ENCODE measurements around the gene UBE2U. TPM values are rescaled to one million over a fixed set of nuclear protein-coding genes. Genes with fewer than 3 reads are reported as not detected.

The UBE2U gene, protein sequence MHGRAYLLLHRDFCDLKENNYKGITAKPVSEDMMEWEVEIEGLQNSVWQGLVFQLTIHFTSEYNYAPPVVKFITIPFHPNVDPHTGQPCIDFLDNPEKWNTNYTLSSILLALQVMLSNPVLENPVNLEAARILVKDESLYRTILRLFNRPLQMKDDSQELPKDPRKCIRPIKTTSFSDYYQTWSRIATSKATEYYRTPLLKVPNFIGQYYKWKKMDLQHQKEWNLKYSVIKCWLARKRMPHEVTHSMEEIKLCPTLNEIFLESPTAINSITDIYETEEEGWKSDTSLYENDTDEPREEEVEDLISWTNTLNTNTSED
- polyA plus RNA-seq, result under 1 TPM in 1 of 3 donors, not detected in 2; 0.09 TPM

DNA sequence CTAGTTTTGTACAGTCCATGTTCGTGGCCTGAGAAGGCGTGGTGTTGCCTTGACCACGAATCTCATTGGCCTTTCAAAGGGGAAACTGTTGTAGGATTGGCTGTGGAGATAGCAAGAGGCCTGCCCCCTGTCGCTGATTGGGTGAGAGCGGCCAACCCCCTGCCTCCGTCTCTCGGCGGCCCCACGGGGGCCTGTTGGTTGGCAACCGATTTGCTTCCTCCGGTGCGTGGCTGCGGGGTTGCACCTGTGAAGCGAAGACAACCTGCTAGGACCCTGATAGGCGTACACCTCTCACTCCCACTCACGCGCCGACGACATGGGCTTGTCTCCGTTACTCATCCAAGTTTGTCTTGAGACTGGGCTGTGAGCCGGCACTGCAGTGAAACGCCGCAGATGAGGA is at the start of gene UBE2U:
Gene UBE2U, plus strand, starts transcription at position 204 of the 400 bp plus-strand sequence. CDS start 428 bp downstream, outside the sequence.
- H3K27ac ChIP-seq (ENCODE audit: low read depth, low read length), result no peak within 1 kb of the TSS
- WGBS, 3 donors, result 92 to 95% (median 94%) methylated on average over 23 of the region's 23 CpGs

DNA sequence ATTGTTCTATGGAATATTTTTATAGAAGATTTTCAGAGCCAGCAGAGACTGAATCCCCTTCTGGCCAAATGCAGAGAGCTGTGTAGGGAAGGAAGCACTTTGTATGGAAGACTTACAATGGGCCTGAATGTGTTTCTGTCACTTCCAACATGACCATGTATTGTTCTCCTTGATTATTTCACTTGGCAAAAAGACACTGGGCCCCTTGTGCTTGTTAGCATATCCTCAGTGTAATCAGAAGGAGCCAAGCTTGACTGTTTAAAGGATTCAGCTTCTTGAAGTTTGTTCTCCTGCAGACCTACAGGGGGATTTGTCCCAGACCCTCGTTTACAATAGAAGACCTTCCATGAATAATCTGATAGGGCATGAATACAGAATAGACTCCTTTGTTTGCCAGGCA is 48.1 kb upstream of the UBE2U start:
- H3K27ac ChIP-seq (ENCODE audit: low read depth, low read length), result no peak overlapping the region
- WGBS, 3 donors, result 45 to 71% (median 59%) methylated on average over 1 of the region's 1 CpG

DNA sequence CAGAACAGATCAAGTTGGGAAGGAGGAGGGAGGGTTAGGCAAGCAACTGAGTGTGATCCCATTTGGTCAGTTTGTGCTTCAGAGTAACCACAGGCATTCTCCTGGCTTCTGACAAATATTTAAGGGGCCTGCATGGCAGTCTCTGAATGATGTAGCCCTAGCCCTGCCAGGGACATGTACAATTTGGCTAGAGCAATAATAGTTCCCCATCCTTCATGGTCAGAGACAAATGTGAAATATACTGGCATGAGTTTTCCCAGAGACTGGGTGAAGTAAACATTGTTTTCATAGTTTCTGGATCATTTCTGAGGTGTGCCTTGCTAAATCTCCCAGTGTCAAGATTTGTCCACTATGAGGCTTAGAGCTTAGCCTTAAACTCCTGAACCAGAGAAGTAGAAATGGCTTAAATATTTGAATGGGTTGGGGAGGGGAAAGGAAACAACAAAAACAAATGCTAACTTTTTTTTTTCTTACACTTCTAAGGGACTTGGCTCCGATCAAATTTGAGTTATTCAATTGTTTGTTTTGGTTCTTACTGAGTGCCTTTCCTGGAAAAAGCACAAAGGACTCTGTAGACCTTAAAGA is 42.0 kb upstream of the UBE2U start:
- H3K27ac ChIP-seq (ENCODE audit: low read depth, low read length), result peak overlapping the region; percentile 32
- WGBS, 3 donors, result 8 to 59% (median 57%) methylated on average over 1 of the region's 1 CpG

DNA sequence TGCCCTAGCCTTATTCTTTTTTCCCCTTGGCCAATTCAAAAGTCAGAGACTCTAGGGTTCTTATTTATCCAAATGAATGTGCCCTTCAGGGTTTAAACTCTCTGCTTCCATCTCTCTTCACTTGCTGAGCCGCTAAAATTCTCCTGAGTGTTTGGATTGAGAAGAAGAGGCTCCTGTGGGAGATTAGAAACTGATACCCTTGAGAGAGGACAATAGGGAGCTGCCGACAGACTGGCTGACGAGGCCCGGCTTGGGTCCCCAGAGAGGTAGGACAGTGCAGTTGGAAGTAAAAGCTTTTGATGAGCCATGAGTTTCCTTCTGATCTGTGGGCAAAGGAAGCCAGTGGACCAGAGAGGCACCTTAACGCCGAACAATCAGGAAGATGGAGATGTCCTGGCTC is 41.3 kb upstream of the UBE2U start:
- WGBS, 3 donors, result 76 to 81% (median 79%) methylated on average over 6 of the region's 6 CpGs
- no peak overlapping the region for H3K27ac ChIP-seq (ENCODE audit: low read depth, low read length)

DNA sequence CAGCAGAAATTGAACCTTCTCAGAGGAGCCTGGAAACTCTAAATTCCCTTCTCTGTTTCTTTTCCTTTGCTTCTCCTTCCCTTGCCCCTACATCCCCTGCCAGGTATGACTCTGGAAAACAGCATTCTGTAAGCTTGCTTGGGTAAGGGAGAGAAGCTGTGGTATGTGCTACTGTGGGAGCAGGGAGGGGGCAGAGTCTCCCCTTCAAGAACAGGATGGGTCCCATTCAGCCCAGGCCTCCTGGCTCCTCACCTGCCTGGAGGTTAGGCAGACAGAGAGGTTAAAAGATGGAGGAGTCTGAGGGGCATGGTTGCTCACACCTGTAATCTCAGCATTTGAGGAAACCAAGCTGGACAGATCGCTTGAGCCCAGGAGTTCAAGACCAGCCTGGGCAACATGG is 40.6 kb upstream of the UBE2U start:
- H3K27ac ChIP-seq (ENCODE audit: low read depth, low read length), result no peak overlapping the region

DNA sequence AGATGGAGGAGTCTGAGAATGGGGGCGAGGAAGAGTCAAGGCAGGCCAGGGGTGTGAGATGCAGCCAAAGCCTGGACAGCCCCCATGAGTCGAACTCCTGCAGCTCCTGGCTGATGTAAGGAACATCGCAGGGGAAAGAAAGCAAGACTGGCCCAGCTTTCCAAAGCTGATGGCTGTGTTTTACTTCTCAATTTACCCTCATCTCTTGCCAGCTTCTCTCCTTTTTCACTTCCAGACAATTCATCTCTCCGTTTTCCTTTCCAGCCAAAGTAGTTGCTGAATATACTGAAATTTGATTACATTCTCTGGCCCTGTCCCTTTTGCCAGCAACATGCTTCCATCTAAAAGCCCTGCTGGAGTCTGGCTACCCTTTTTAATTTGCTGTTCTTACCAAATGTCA is 40.0 kb upstream of the UBE2U start:
- WGBS, 3 donors, result 64 to 88% (median 76%) methylated on average over 4 of the region's 4 CpGs
- H3K27ac ChIP-seq (ENCODE audit: low read depth, low read length), result no peak overlapping the region

More for the DNA sequence above, 40.6 kb upstream of the UBE2U start:
- 88 to 94% (median 93%) methylated on average over 1 of the region's 1 CpG for WGBS, 3 donors

DNA sequence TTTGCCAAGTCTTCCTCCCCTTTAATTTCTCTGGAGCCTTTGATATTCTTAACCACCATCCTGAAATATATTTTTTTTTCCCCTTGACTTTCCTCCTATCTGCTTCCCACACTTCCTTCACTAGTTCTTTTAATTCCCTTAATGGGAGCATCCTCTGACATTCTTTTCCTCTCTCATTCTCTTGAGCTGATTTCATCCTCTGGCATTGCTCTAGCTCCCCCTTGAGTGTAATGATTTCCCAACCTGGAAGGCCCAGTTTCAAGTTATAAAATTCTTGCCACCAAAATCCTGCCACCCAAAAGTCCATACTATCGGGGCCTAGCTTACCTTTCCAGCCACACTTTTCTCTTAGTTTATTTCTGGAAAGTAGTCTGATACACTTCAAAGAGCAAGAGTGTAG is 39.5 kb upstream of the UBE2U start:
- 28 to 47% (median 42%) methylated on average over 1 of the region's 1 CpG for WGBS, 3 donors
- no peak overlapping the region for H3K27ac ChIP-seq (ENCODE audit: low read depth, low read length)

DNA sequence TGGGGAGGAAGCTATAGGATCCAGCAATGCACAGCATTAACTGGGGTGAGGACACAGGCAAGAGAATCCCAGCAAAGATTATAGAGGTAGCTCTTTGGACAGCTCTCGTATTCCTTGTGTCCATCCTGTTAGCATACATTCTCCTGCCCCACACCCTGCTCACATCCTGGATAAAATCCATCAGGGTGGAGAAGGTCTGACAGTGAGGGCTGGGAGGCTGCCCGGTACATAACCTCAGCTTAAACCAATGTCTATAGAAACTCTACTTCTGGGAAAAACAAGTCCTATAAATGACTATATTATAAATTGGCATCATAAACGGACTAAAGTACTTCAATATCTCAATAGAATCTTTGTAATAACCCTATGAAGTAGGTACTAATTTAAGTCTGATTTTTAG is 36.8 kb upstream of the UBE2U start:
- WGBS, 3 donors, result 80 to 87% (median 86%) methylated on average over 3 of the region's 3 CpGs
- no peak overlapping the region for H3K27ac ChIP-seq (ENCODE audit: low read depth, low read length)

DNA sequence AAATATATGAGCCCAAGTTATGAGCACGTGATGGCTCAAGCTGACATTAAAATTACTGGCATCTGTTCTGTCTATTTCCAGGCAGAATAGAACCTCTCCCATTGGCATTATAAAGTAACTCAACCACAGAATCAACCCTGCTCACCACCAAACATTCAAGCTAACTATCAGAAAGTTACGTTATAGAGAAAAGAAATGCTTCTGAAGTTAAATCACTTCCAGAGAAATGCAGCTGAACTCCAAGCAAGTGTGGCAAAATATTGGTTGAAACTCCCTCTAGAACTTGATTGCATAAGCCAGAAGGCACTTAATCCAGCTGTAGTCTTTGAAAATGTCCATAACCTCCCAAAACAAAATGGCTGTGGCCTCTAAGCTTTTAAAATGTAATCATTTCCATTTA is 36.2 kb upstream of the UBE2U start:
- no peak overlapping the region for H3K27ac ChIP-seq (ENCODE audit: low read depth, low read length)
- WGBS, 3 donors, result 64 to 73% (median 65%) methylated on average over 2 of the region's 2 CpGs

DNA sequence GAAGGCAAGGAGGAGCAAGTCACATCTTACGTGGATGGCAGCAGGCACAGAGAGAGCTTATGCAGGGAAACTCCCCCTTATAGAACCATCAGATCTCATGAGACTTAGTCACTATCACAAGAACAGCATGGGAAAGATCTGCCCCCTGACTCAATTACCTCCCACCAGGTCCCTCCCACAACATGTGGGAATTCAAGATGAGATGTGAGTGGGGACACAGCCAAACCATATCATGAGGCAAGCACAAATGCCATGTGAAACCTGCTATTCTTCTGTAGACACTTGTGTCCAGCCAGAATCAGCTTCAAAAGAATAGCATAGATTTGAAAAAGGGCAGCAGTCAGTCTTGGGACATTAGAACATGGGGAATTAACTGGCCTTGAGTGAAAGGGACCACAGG is 32.2 kb upstream of the UBE2U start:
- WGBS, 3 donors, result 74 to 100% (median 81%) methylated on average over 1 of the region's 1 CpG
- H3K27ac ChIP-seq (ENCODE audit: low read depth, low read length), result no peak overlapping the region

DNA sequence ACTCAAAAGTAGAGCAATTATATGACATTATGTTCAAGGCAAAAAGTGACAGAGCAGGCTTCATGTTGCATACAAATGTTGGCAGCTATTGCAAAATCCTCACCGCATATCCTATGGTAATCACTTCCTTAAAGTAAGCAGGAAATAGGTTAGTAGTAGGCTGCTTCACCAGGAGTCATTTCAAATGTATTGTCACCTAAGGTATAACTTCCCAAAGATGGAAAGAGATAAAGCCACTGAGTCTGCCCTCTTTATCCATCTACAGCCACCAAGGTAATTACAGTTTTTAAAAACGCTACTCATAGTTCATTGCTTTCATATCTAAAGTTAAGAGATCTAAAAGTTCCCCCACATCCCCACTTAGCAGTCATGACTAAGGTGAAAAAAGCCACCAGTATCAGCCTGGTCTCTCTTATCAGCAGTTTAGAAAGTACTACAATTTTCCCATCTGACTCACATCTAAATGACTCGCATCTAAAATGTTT is 31.6 kb upstream of the UBE2U start:
- 25 to 56% (median 34%) methylated on average over 3 of the region's 3 CpGs for WGBS, 3 donors
- H3K27ac ChIP-seq (ENCODE audit: low read depth, low read length), result no peak overlapping the region

DNA sequence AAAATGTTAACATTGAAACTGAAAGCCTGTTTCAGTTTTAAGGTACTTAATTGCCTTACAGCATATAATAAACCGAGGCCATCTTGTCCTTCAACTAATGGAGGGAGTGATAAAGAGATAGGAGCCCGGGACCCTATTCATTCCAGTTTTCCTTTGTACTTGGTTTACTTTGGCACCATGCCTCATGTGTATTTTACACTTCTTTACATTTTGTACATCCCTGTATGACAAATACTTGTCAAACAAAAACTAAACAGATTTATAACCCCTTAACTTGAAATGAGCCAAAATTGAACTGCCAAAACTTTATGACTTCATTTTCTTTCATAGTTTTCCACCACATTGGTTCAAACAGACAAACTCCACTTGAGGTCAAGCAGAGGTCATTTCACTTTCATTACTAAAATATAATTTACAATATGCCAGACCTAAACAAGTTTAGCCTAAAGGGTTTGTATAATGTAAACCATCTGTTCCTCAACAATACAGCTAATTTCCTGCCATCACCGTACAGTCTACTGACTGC is 30.9 kb upstream of the UBE2U start:
- 40 to 46% (median 44%) methylated on average over 3 of the region's 3 CpGs for WGBS, 3 donors
- no peak overlapping the region for H3K27ac ChIP-seq (ENCODE audit: low read depth, low read length)

DNA sequence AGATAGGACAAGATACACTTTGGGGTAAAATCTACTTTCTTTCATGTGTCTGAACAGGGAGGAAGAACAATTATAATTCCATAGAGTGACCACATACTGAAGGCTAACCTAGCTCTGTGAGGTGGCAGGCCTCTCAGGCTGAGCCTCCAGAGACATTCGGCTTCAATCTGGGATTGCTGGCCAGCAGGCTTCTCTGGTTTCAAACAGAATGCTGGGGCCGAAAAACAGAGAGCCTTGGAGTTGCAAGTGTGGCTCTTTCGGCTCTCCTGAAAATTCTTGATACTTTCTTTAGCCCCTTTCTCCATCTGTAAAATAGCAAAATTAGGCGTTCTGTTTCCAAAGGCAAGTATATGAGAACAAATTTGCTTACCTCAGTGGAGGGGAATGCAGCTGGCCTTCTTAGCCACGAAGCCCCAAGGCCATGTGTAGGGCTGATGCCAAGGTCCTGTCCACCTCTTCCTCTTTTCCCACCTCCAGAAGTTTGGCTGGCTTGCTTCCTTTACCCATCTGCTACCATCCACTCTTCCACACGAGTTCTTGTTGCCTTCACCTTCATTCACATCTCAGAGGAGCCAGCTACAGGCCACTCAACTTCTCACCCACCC is 30.0 kb upstream of the UBE2U start:
- H3K27ac ChIP-seq (ENCODE audit: low read depth, low read length), result no peak overlapping the region
- WGBS, 3 donors, result 49 to 72% (median 61%) methylated on average over 6 of the region's 6 CpGs

DNA sequence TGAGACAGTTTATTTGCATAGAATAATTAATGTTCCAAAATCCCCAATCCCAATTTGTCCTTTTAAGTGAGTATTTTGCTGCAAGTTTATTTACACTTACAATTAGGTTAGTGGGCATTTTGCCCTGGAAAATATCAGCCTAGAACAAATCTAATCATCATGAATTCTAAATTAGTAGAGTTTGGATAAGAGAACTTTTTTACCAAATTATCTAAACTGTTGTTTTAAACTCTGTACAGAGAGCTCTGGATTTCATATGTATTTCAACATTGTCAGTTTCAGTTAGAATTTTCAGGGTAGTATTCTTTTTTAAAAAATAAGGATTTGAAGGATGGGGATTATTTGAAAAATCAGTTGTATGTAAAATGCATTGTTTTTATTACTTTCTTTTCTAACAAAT is 27.8 kb upstream of the UBE2U start:
- no peak overlapping the region for H3K27ac ChIP-seq (ENCODE audit: low read depth, low read length)

DNA sequence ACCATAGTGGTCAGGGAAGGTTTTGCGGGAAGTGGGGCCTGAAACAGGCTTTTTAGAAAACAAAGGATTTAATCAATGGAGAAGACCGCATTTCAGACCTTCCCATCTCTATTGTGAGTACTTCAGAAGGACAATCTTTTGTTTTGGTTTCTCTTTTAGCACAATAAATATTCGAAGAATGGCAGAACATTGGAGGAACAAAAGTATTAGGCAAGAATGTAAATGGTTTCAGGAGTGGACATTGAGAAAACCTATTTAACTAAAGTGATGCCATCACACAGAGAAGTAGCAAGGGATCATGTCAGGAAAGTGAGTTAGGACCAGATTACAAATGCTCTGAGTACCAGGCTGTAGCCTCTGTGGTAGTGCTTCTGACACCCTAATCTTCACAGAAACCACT is 26.8 kb upstream of the UBE2U start:
- WGBS, 3 donors, result 77 to 92% (median 77%) methylated on average over 3 of the region's 3 CpGs

DNA sequence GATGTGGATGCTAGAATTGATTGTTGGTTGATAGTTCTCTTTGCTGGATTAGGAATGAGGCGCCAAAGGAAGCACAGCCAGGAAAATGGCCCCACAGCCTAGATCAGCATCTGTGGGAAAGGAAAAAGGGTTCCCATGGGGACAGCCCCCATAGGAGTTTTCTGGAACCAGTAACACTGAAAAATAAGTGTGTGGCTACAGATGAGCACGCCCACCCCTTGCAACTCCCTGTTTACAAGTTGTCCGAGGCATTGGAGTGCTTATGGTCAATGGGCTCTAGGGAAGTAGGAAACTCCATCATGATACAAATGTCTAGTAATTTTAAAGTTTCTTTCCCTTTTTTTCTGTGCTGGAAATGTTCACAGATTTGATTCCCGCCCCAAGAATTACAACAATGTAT is 23.8 kb upstream of the UBE2U start:
- H3K27ac ChIP-seq (ENCODE audit: low read depth, low read length), result no peak overlapping the region
- WGBS, 3 donors, result 70 to 89% (median 77%) methylated on average over 4 of the region's 4 CpGs

More for the DNA sequence above, 26.8 kb upstream of the UBE2U start:
- H3K27ac ChIP-seq (ENCODE audit: low read depth, low read length), result no peak overlapping the region

DNA sequence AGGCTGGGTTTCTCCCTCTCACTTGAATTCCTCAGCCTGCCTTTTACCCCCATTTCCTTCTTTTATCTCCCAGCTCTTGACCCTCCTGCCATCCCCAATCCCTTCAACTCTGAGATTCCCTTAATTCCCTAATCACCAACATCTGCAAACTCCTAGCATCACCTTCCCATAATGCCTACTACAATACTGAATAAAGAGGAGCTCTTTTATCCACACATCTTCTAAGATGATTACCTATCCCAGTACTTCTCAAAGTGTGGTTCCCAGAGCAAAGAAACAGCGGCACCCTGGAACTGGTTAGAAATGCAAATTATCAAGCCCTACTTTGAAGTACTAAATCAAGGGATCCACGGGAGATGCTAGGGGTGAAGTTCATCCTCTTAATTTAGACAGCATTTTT is 21.2 kb upstream of the UBE2U start:
- WGBS, 3 donors, result 83 to 95% (median 91%) methylated on average over 2 of the region's 2 CpGs

DNA sequence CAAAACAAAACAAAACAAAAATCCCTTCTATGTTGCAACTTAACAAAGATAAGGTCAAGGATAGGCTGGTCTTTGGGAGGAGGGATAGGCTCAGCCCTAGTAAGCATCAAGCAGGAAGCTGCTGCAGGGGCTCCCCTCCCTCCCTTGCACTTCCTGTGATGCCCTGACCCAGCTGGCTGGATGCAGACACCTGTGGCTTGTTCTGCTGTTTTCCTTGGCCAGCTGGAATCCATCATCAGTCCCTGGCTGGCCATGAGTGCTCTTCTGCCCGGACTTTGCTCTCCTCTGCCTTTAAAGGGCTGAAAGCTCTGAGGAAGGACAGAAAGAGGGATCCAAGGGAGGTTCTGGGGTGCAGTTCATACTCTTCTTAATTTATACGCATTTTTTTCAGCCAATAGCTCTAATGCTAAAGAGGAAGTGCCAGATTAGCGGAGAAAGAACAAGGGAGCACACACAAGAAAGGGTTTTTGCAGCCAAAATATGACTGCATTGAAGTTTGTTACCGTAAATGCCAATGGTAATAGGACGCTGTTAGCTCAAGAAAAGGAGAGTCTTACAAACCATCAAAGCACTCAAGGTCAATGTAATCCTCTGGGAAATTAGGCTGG is 19.9 kb upstream of the UBE2U start:
- 52 to 74% (median 55%) methylated on average over 5 of the region's 5 CpGs for WGBS, 3 donors
- no peak overlapping the region for H3K27ac ChIP-seq (ENCODE audit: low read depth, low read length)

More for the DNA sequence above, 21.2 kb upstream of the UBE2U start:
- no peak overlapping the region for H3K27ac ChIP-seq (ENCODE audit: low read depth, low read length)

DNA sequence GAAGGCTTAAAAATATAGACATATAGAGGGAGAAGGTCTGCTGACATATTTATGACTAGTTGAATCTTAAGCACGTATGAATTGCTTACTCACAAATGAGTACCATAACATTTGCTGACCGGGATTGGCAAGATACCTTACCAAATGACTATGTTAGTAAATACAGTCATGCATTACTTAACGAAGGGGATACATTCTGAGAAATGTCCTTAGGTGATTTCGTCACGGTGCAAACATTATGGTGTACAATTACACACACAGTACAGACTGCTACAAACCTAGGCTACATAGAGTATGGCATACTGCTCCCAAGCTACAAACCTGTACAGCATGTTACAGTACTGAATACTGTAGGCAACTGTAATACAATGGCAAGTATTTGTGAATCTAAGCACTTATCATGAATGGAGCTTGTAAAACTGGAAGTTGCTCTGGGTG is 19.4 kb upstream of the UBE2U start:
- 63 to 86% (median 65%) methylated on average over 5 of the region's 5 CpGs for WGBS, 3 donors
- no peak overlapping the region for H3K27ac ChIP-seq (ENCODE audit: low read depth, low read length)
